ENCODE results near the gene CRACDL.

GRCh38 chr2:98782570-98782969, 153.5 kb downstream of the CRACDL start:
- no peak for TF ChIP-seq SIN3A (IDR thresholded peaks at IDR 0.05; ENCODE audit: borderline replicate concordance, insufficient read depth, low read depth, low read length)
- TF ChIP-seq CTCF (IDR thresholded peaks at IDR 0.05), result no peak
- no peak for TF ChIP-seq REST (IDR thresholded peaks at IDR 0.05; ENCODE audit: insufficient read depth in 1 of 2, low read depth in 2 of 2, low read length in 1 of 2)
- TF ChIP-seq POLR2AphosphoS5 (IDR thresholded peaks at IDR 0.05; ENCODE audit: low read depth, low read length), result no peak
- no peak for TF ChIP-seq TCF7L2 (IDR thresholded peaks at IDR 0.05; ENCODE audit: low read depth, low read length)

Measured in Panc1 (cell line).